Naive B cell (primary cell): Measurements from ENCODE around the gene FANCC. TPM values are rescaled to one million over a fixed set of nuclear protein-coding genes. Genes with fewer than 3 reads are reported as not detected.
A peak's percentile ranks its signal among the peaks of the same experiment; 100 is the strongest.

Source experiments
- ATAC-seq, 2 donors: fragments of 150-1000 bp; cut with Tn5 transposase; 2 replicates each; pipeline ENCODE4 v1.10.0; 2021; ENCODE audit warnings: low read depth in 2 of 2, mild to moderate bottlenecking in 2 of 2, moderate library complexity in 2 of 2
- DNase-seq: peaks from one replicate; pipeline ENCODE4 v3.0.0; 2022
- H3K27ac Mint-ChIP-seq, 6 donors: one replicate each; pipeline ENCODE4 v1.8.0; 2020 to 2022; ENCODE audit warnings: mild to moderate bottlenecking in 6 of 6, mixed read lengths in 6 of 6, moderate library complexity in 5 of 6, inconsistent platforms in 2 of 6
- H3K27me3 Mint-ChIP-seq, 3 donors: one replicate each; pipeline ENCODE4 v1.8.0; 2021 to 2022; ENCODE audit warnings: mixed read lengths in 3 of 3, mild to moderate bottlenecking in 1 of 3
- H3K36me3 Mint-ChIP-seq, 2 donors: one replicate each; pipeline ENCODE4 v1.8.0; 2020 to 2022; ENCODE audit warnings: mixed read lengths in 2 of 2, inconsistent platforms in 1 of 2, mild to moderate bottlenecking in 1 of 2
- H3K4me1 Mint-ChIP-seq, 3 donors: one replicate each; pipeline ENCODE4 v1.8.0; 2020 to 2022; ENCODE audit warnings: mixed read lengths in 3 of 3, inconsistent platforms in 1 of 3, mild to moderate bottlenecking in 1 of 3, moderate library complexity in 1 of 3
- H3K4me3 Mint-ChIP-seq, 8 donors: one replicate each; pipeline ENCODE4 v1.8.0; 2020 to 2022; ENCODE audit warnings: mild to moderate bottlenecking in 8 of 8, mixed read lengths in 8 of 8, moderate library complexity in 8 of 8, inconsistent platforms in 2 of 8
- H3K9me3 Mint-ChIP-seq, 7 donors: one replicate each; pipeline ENCODE4 v1.8.0; 2020 to 2022; ENCODE audit warnings: mixed read lengths in 7 of 7, mild to moderate bottlenecking in 5 of 7, inconsistent platforms in 2 of 7, moderate library complexity in 1 of 7
- polyA plus RNA-seq, 6 donors: library from polyadenylated mRNA; unstranded; fragments of 300-500 nt; fragmentation: Illumina TruSeq; gene quantifications; one replicate each; pipeline ENCODE4 v1.2.3, GENCODE V29; 2021; ENCODE audit warnings: low read depth in 6 of 6

Gene FANCC
- polyA plus RNA-seq, 6 donors from 2014 or later = 1.3 to 11.8 (median 3.4) TPM

DNA sequence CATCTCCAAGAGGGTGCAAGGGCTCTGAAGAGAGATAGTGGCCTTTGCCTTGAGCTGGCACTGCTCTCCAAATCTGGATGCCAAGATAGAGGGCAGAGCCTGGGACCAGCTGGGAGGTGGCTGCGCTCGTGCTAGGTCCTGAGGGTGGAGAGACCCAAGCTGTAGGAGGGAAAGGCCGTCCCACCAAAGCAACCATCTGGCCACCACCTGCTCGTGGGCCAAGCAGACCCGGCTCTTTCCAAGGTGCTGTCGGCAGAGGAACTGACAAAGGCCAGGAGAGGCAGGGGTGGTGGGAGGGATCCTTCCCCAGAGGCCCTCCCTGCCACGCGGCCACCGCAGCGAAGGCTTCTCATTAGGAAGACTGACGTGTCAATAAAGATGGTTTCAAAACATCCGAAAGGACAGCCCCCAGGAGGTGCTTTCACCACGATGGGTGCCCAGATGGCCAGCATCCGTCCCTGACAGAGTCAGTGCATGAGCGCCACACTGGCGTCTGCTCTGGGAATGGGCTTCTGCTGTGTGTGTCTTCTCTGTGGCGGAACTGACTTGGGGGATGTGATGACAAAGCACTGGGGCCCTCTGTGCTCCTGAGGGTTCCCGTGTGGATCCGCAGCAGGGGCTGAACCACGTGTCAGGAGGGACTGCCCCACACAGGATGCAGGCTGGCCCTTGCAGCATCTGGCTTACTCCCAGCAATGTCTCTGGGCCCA, 213.5 kb downstream of the FANCC start:
- no peak overlapping the region for H3K27ac Mint-ChIP-seq
- no peak for ATAC-seq

DNA sequence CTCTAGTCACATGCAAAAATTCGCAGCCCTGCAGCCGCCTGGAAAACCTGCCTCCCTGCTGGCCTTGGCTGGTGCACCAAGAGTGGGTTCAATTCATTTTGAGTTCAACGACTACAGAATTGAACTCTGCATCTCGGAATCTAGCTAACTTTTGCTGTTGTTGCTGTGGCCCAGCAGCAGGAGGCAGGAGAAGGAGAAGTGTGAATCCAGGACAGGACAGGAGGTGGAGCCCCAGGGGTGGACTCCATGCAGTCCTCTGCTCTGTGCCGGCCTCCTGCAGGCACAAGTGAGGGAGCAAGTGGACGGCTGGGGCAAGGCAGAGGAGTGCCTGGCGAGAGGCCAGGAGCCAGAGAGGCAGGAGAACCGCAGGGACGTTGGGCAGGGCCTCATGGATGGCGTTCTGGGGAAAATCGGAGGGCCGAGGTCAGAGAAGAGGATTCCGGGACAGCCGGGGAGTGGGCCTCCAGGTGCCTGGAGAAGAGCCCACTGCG, 214.2 kb downstream of the FANCC start:
- H3K27ac Mint-ChIP-seq = peak overlapping the region in 2 of 6 donors; percentile 53 to 63
- no peak for ATAC-seq

More for the DNA sequence above, 213.5 kb downstream of the FANCC start:
- DNase-seq = no peak
- peaks cover 0 to 5% (median 0%) of the 10 kb centered on the region in 3 donors for H3K4me1 Mint-ChIP-seq
- H3K4me3 Mint-ChIP-seq = no peak overlapping the region
- no peaks in the 10 kb centered on the region for H3K9me3 Mint-ChIP-seq
- no peaks in the 10 kb centered on the region for H3K27me3 Mint-ChIP-seq
- H3K36me3 Mint-ChIP-seq = peaks cover 4 to 7% of the 10 kb centered on the region in 2 donors

DNA sequence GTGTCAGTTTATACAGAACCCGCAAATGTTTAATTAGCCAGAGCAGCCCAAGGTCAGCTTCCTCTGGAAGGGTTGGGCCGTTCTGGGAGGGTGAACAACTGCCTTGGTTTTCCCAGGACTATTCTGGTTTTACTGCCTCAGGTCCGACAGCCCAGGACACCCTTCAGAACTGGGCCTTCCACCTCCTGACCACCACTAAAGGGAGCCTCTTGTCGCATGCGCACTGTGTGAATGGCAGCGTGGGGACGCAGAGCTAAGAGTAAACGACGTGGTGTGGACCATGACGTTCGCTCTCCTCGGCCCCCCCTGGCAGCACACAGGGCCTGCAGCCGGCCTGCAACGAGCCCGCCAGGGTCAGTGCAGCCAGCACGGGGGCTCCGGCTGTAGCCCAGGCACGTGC, 214.9 kb downstream of the FANCC start:
- DNase-seq (no peak), ATAC-seq (no peak)
- Mint-ChIP-seq H3K9me3 (no peaks in the 10 kb centered on the region), H3K4me1 (peaks cover 0 to 5% (median 0%) of the 10 kb centered on the region in 3 donors), H3K36me3 (peaks cover 4 to 7% of the 10 kb centered on the region in 2 donors), H3K27ac (no peak overlapping the region), H3K27me3 (no peaks in the 10 kb centered on the region), H3K4me3 (no peak overlapping the region)

More for the DNA sequence above, 214.2 kb downstream of the FANCC start:
- H3K4me3 Mint-ChIP-seq = no peak overlapping the region
- no peaks in the 10 kb centered on the region for H3K27me3 Mint-ChIP-seq
- peaks cover 0 to 5% (median 0%) of the 10 kb centered on the region in 3 donors for H3K4me1 Mint-ChIP-seq
- no peaks in the 10 kb centered on the region for H3K9me3 Mint-ChIP-seq
- DNase-seq = no peak
- H3K36me3 Mint-ChIP-seq = peaks cover 4 to 7% of the 10 kb centered on the region in 2 donors

DNA sequence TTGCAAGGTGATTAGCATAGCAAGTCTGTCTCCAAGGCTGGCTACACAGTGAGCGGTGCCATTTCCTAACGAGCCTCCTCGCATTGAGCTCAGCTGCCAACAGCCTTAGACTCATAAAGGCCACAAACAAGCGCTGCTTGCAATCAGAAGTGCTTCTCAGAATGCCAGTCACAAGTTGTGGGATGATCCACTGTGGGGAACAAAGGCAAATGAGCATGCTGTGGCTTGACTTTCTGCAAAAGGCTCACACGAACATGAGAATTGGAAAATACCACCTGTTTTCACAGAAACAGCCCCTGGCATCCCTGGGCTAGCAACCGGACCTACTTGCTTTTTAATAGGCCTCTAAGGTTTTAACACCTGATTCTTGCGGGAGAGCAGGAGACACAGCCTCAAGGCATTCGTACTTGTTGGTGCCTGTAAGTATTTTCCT, 215.5 kb downstream of the FANCC start:
- DNase-seq (no peak), ATAC-seq (no peak)
- H3K9me3 Mint-ChIP-seq = no peaks in the 10 kb centered on the region
- H3K4me1 Mint-ChIP-seq = peaks cover 0 to 5% (median 0%) of the 10 kb centered on the region in 3 donors
- H3K27me3 Mint-ChIP-seq = no peaks in the 10 kb centered on the region
- no peak overlapping the region for H3K27ac Mint-ChIP-seq
- H3K4me3 Mint-ChIP-seq = no peak overlapping the region
- peaks cover 4% of the 10 kb centered on the region in 2 donors for H3K36me3 Mint-ChIP-seq

DNA sequence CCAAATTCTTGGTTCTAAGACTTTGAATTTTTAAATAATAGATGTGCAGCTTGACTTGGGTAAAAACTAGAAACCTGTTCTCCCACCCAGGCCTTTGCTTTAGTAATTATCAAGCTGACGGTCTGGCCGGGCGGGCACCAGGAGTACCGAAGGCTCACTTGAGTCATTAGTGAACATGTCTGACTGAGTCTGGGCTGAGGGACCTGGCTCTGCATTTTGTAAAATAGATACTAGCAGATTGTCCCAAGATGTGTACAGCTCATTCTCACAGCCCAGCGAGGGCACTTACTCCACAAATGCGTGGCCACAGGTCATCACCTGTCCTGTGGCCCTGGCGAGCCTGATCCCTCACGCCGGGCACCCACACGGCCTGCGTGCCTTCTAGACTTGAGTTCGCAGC, 216.2 kb downstream of the FANCC start:
- H3K27ac Mint-ChIP-seq = no peak overlapping the region
- H3K36me3 Mint-ChIP-seq = peaks cover 0 to 4% of the 10 kb centered on the region in 2 donors
- peaks cover 0 to 5% (median 0%) of the 10 kb centered on the region in 3 donors for H3K4me1 Mint-ChIP-seq
- no peak overlapping the region for H3K4me3 Mint-ChIP-seq
- no peak for DNase-seq
- no peaks in the 10 kb centered on the region for H3K9me3 Mint-ChIP-seq
- H3K27me3 Mint-ChIP-seq = no peaks in the 10 kb centered on the region
- ATAC-seq = no peak

DNA sequence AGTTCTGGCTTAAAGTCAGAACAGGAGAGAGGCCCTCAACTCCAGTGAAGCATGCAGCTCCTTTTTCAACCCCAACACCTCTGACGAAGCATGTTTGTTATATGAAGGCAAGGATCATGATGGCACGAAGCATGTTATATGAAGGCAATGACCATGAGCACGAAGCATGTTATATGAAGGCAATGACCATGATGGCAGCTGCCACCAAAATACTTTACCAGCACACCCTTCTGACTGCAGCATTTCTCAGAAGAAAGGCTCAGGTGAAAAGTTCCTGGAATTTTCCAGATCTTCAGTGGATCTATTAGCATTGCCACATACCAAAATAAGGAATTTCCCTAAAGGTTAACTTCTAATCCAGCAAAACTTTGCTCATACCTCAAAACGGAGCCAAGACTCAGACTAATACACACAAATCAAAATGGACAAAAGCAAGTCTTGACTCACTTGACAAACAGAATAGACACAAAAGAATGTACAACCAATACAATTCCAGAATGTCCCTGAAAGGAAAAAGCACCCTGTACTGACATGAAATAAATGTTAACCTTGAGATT, 217.4 kb downstream of the FANCC start:
- H3K4me1 Mint-ChIP-seq = peaks cover 0 to 5% (median 0%) of the 10 kb centered on the region in 3 donors
- H3K36me3 Mint-ChIP-seq = no peaks in the 10 kb centered on the region
- no peak overlapping the region for H3K27ac Mint-ChIP-seq
- ATAC-seq (no peak), DNase-seq (no peak)
- no peaks in the 10 kb centered on the region for H3K27me3 Mint-ChIP-seq
- no peaks in the 10 kb centered on the region for H3K9me3 Mint-ChIP-seq
- H3K4me3 Mint-ChIP-seq = peak overlapping the region in 1 of 8 donors; percentile 70

DNA sequence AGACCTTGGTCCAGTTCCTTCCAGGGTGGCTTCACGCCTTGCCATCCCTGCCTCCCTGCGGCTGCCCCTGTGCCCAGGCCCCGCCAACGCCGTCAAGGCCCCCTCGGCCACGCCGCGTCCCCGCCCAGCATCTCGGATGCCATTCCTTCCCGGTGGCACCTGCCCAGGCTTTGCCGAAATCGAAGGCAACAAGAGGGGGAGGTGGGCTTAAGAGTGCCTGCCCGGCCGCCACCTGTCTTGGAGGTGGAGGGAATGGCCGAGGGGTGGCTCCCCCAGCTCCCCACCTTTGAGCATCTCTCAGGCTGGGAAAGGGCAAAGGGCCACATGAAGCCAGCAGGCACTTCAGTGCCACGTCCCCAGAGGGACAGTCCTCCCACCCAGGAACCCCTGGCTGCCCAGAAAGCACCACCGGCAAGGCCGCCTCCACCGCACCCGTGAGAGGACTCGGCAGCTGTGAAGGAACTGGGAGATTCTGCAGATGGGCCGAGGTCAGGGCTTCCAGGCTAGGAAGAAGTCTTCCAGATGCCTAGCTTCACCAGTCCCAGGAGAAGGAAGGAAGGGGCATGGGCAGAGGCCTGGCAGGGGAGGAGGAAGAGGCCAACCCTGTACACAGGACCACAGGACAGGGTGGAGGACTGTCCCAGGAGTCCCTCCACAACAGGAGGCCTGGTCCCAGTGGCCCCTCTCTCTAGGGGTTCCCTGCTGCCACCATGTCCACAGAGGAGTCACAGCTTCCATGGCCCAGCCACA, 218.0 kb downstream of the FANCC start:
- peak overlapping the region in 1 of 6 donors; percentile 33 for H3K27ac Mint-ChIP-seq
- no peaks in the 10 kb centered on the region for H3K9me3 Mint-ChIP-seq
- H3K27me3 Mint-ChIP-seq = no peaks in the 10 kb centered on the region
- DNase-seq = no peak
- no peak for ATAC-seq
- H3K4me3 Mint-ChIP-seq = no peak overlapping the region
- H3K36me3 Mint-ChIP-seq = no peaks in the 10 kb centered on the region
- H3K4me1 Mint-ChIP-seq = peaks cover 0 to 5% (median 0%) of the 10 kb centered on the region in 3 donors

DNA sequence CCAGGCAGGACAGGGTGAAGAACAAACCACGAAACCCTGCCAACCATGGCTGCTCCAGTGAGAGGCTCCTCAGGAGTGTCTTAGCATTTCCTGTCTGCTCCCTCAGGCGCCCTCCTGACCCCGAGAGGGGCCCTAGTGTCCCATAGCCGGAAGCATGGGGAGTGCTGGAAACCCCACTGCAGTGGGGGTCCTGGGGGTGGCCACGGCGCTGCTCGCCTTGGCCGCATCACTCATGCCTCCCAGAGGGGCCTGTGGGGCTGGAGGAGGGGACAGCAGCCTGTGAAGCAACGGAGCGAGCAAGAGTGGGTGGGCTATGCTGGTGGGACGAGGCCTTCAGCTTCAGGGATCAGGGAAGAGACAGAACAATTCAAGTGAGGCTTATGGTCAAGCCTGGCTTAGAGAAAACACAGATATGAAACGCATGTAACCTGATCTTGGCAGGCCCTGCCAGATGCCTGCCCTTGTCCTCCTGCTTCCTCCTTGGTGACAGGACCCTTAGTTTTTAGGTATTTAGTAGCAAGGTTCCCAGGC, 219.1 kb downstream of the FANCC start:
- ATAC-seq = no peak
- no peak overlapping the region for H3K4me3 Mint-ChIP-seq
- no peaks in the 10 kb centered on the region for H3K9me3 Mint-ChIP-seq
- H3K36me3 Mint-ChIP-seq = no peaks in the 10 kb centered on the region
- DNase-seq = no peak
- no peaks in the 10 kb centered on the region for H3K27me3 Mint-ChIP-seq
- H3K4me1 Mint-ChIP-seq = peaks cover 0 to 4% (median 0%) of the 10 kb centered on the region in 3 donors
- peak overlapping the region in 1 of 6 donors; percentile 38 for H3K27ac Mint-ChIP-seq

DNA sequence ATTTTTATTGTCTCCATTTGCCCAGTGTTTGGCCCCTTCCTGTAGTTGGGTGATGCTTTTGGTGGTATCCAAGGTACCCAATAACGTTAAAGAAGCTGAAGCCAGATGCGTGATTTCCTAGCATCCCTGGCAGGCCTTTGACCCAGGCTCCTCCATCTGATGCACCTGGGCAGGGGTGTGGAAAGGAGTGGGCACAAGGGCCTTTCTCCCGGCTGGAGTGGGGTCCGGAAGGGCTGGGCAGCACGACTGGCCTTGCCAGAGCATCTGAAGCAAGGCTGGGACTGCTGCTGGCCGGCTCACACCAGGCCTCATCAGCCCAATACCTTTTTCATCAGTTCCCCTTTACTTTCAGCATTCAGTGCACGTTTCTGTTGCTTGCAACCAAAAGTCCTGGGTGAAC, 220.2 kb downstream of the FANCC start:
- H3K4me3 Mint-ChIP-seq = peak overlapping the region in 1 of 8 donors; percentile 42

DNA sequence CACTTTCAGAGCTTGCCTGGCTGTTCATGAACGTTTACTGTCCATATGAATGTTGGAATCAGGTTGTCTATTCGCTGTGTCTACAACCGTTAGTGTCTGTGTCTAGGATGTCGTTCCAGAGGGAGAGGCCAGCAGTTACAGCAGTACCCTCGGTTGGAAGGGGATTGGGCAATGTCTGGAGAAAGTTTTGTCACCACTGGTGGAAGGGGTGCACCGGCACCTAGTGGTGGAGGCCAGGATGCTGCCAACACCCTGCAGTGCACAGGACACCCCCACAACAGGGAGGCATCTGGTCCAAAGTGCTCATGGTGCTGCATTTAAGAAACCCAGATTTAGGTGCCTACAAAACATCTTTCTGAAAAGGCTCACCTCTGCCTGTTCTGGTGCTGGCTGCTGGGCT, 220.7 kb downstream of the FANCC start:
- Mint-ChIP-seq H3K27me3 (no peaks in the 10 kb centered on the region), H3K4me1 (peaks cover 0 to 2% (median under 1%) of the 10 kb centered on the region in 3 donors), H3K9me3 (no peaks in the 10 kb centered on the region), H3K27ac (no peak overlapping the region), H3K4me3 (no peak overlapping the region), H3K36me3 (no peaks in the 10 kb centered on the region)
- no peak for ATAC-seq
- DNase-seq = no peak

More for the DNA sequence above, 220.2 kb downstream of the FANCC start:
- H3K36me3 Mint-ChIP-seq = no peaks in the 10 kb centered on the region
- no peaks in the 10 kb centered on the region for H3K4me1 Mint-ChIP-seq
- H3K27ac Mint-ChIP-seq = no peak overlapping the region
- no peak for DNase-seq
- H3K27me3 Mint-ChIP-seq = no peaks in the 10 kb centered on the region
- ATAC-seq = no peak
- H3K9me3 Mint-ChIP-seq = no peaks in the 10 kb centered on the region

DNA sequence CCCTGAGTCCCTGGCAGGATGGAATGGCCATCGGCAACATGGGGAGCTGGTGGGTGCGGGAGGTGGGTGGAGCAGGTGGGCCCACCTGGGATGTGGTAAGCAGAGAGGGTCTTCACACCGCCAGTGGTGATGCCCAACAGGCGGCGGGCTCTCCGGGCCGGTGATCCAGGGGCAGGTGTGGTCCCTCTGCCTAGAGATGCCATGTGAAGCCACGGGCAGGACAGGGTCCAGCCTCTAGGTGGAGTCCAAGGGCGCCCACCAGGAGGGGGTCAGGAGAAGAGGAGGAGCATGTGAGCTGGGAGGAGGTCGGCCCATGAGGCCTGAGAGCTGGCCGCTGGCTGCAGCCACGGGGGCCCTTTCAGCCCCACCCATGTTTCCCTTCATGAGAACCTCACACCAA, 221.1 kb downstream of the FANCC start:
- peaks cover 2 to 6% (median 3%) of the 10 kb centered on the region in 3 donors for H3K4me1 Mint-ChIP-seq
- no peak for ATAC-seq
- no peak overlapping the region for H3K4me3 Mint-ChIP-seq

DNA sequence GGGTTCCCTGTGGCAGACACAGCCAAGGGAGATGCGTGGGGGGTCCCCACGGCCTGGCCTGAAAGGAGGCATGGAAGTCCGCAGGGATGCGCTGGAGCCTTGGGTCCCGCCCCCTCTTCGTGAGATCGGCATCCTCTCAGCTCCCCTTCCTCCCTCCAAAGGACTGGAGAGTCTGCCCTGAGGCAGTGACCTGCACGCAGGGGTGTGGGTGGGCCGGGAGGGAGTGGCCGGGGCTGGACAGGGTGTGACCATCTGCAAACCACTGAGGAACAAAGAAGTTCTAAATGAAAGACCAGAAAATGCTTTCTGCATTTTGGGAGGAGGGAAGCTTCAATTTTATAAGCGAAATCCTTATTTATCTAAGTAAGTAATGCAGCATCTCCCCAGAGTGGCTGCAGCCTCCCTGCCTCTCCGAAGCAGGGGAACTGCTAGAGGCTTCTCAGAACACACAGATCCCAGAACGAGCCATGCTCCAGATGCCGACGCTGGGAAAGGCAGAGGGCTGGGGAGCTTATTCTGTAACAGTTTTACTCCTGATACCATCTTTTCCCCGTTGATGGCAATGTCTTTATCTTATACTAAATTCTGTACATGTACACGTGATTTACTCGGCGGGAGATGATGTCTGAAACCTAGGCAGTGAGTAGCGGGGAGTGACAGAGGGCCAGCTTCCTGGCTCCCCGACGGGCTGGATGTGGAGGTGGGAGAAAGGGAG, 221.7 kb downstream of the FANCC start:
- H3K4me3 Mint-ChIP-seq = no peak overlapping the region
- DNase-seq (no peak), ATAC-seq (no peak)
- H3K4me1 Mint-ChIP-seq = peaks cover 3 to 6% (median 3%) of the 10 kb centered on the region in 3 donors
- no peaks in the 10 kb centered on the region for H3K36me3 Mint-ChIP-seq
- no peaks in the 10 kb centered on the region for H3K27me3 Mint-ChIP-seq
- H3K9me3 Mint-ChIP-seq = no peaks in the 10 kb centered on the region
- peak overlapping the region in 3 of 6 donors; percentile 76 for H3K27ac Mint-ChIP-seq

More for the DNA sequence above, 221.1 kb downstream of the FANCC start:
- DNase-seq = no peak
- Mint-ChIP-seq H3K27me3 (no peaks in the 10 kb centered on the region), H3K36me3 (no peaks in the 10 kb centered on the region), H3K27ac (peak overlapping the region in 3 of 6 donors; percentile 76), H3K9me3 (no peaks in the 10 kb centered on the region)

DNA sequence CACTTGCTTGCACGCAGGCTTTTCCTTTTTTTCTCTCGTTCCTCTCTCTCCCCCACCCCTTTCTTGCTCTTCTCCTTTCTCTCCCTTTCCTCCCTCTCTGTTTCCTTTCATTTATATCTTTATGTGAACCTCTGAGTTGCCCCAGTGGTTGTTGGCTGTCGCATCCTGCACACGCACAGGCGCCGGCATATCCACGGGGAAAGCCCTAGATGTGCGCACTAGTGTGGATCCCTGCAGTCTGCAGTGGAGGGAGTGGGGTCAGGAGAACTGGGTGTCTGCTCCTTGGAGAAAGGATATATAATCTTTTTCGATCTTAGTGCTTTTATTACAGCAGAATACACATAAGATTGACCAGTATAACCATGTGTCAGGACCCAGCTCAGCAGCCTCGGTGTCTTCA, 223.5 kb downstream of the FANCC start:
- Mint-ChIP-seq H3K4me1 (peaks cover 3 to 6% (median 3%) of the 10 kb centered on the region in 3 donors), H3K9me3 (no peaks in the 10 kb centered on the region), H3K27ac (no peak overlapping the region), H3K27me3 (no peaks in the 10 kb centered on the region), H3K36me3 (no peaks in the 10 kb centered on the region), H3K4me3 (no peak overlapping the region)
- DNase-seq = no peak
- ATAC-seq = no peak
